Measurements from ENCODE around the gene CARF.
"Not testable (repeated sequence)": the region's sequence is repeated elsewhere in the genome, so short reads cannot be mapped to it uniquely, and the experiment has no call there.

CARF gene

DNA sequence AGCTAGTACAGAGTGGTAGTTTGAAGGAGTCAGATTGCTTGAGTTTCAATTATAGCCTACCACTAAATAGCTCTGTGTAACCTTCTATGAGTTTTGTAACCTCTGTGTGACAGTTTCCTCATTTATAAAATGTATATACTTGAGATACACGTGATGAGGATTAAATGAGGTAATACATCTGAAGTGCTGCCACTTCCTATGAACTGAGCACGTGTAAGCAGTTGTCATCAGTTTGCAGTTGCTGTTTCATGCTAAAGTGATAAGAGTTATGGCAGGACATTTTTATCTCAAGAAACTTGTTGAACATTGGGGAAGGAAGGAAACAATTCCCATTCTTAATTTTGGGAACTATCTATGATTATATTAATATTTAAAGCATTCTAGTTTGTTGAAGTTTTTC, 38.5 kb downstream of the CARF start:
- no peak overlapping the region for H3K27ac Mint-ChIP-seq
- H3K27me3 Mint-ChIP-seq: no peaks in the 10 kb centered on the region
- ATAC-seq (ENCODE audit: low read depth) (no peak), DNase-seq (ENCODE audit: low spot score in 2 of 2) (no peak)
- H3K9me3 Mint-ChIP-seq: peaks cover 3% of the 10 kb centered on the region
- no peak overlapping the region for H3K4me3 Mint-ChIP-seq
- no peaks in the 10 kb centered on the region for H3K4me1 Mint-ChIP-seq
- peaks cover 27% of the 10 kb centered on the region for H3K36me3 Mint-ChIP-seq

DNA sequence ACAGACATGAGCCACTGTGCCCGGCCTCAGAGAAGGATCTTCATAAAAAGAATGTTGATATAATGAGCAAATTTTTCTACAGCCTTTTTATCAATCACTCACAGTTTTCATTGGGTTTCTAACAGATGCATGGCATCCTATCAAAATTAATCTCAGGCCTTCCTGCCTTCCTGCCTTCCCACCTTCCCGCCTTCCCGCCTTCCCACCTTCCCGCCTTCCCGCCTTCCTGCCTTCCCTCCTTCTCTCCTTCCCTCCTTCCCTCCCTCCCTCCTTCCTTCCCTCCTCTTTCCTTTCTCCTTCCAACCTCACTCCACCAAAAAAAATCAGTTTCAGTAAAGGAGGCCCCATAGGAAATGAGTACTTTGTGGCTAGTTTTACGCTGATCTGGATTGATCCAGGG, 48.4 kb downstream of the CARF start:
- ATAC-seq (ENCODE audit: low read depth) (no peak), DNase-seq (ENCODE audit: low spot score in 2 of 2) (no peak)
- no peak overlapping the region for H3K4me3 Mint-ChIP-seq
- H3K9me3 Mint-ChIP-seq: no peaks in the 10 kb centered on the region
- H3K27me3 Mint-ChIP-seq: no peaks in the 10 kb centered on the region
- no peaks in the 10 kb centered on the region for H3K4me1 Mint-ChIP-seq
- H3K36me3 Mint-ChIP-seq: peaks cover 25% of the 10 kb centered on the region
- no peak overlapping the region for H3K27ac Mint-ChIP-seq

DNA sequence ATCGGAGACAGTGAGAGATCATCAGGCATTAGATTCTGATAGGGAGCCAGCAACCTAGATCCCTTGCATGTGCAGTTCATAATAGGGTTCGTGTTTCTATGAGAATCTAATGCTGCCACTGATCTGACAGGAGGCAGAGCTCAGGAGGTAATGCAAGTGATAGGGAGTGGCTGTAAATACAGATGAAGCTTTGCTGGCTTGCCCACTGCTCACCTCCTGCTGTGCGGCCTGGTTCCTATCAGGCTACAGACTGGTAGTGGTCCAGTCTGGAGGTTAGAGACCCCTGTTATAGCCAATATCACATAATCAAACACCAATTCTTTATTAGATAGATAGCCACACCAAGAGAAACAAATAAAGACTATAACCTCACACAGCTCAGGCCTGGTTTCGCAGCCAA, 51.6 kb downstream of the CARF start:
- no peak overlapping the region for H3K27ac Mint-ChIP-seq
- H3K4me1 Mint-ChIP-seq: no peaks in the 10 kb centered on the region
- no peak for ATAC-seq (ENCODE audit: low read depth)

DNA sequence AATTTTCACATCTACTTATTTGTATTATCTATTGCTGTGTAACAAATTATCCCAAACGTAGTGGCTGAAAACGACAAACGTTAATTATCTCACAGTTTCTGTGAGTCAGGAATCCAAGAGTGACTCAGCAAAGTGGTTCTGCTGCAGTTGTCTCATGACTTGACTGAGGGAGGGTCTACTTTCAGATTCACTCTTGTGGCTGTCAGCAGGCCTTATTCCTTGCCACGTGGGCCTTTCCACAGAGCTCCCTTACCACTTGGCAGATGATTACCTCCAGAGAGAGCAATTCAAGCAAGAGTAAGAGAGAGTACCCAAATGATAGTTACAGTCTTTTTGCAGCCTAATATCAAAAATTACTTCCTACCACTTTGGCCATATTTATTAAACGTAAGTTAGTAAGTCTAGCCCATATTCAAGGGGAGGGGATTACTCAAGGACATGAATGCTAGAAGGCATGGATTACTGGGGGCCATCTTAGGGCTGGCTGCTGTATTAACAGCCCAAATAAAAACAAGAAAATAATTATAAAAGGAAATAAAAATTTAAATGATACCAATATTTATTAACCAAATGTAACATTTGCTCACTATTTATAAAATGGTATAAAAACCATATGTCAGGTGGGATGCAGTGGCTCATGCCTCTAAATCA, 53.9 kb downstream of the CARF start:
- Mint-ChIP-seq H3K9me3 (no peaks in the 10 kb centered on the region), H3K27me3 (no peaks in the 10 kb centered on the region), H3K36me3 (peaks cover 9% of the 10 kb centered on the region), H3K4me3 (no peak overlapping the region), H3K27ac (no peak overlapping the region), H3K4me1 (no peaks in the 10 kb centered on the region)
- DNase-seq (ENCODE audit: low spot score in 2 of 2) (no peak), ATAC-seq (ENCODE audit: low read depth) (no peak)

More for the DNA sequence above, 51.6 kb downstream of the CARF start:
- no peaks in the 10 kb centered on the region for H3K9me3 Mint-ChIP-seq
- peaks cover 14% of the 10 kb centered on the region for H3K36me3 Mint-ChIP-seq
- DNase-seq (ENCODE audit: low spot score in 2 of 2): no peak
- no peak overlapping the region for H3K4me3 Mint-ChIP-seq
- H3K27me3 Mint-ChIP-seq: no peaks in the 10 kb centered on the region

DNA sequence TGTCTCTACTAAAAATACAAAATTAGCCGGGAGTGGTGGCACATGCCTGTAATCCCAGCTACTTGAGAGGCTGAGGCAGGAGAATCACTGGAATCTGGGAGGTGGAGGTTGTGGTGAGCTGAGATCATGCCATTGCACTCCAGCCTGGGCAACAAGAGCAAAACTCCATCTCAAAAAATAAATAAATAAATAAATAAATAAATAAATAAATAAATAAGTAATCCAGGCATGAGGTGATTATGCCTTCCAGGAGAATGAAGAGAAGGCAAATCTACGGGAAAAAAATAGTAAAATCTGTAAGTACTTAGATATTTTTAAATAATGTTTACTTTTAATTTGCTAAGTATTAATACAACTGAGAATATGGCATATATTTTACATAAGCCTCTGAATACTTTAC, 57.3 kb downstream of the CARF start:
- H3K4me1 Mint-ChIP-seq; H3K4me3 Mint-ChIP-seq; H3K9me3 Mint-ChIP-seq; ATAC-seq (ENCODE audit: low read depth); H3K27ac Mint-ChIP-seq; H3K27me3 Mint-ChIP-seq; DNase-seq (ENCODE audit: low spot score in 2 of 2): not testable (repeated sequence)
- peaks cover 13% of the 10 kb centered on the region for H3K36me3 Mint-ChIP-seq

DNA sequence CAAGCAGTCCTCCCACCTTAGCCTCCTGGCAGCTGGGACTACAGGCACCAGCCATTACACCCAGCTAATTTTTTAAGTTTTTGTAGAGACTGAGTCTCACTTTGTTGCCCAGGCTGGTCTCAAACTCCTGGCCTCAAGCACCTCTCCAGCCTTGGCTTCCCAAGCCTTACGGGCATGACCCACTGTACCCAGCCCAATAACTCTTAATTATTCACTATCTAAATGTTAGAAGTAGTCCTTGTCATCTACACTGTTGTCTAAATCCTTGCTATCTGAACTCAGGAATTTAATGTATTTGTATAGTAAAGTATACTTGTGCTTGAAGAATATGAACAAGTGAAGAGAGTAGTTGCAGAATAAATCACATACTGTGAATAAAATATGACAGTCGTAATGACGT, 64.7 kb downstream of the CARF start:
- Mint-ChIP-seq H3K4me1 (no peaks in the 10 kb centered on the region), H3K9me3 (no peaks in the 10 kb centered on the region), H3K36me3 (peaks cover 20% of the 10 kb centered on the region), H3K27me3 (no peaks in the 10 kb centered on the region), H3K27ac (no peak overlapping the region), H3K4me3 (no peak overlapping the region)
- DNase-seq (ENCODE audit: low spot score in 2 of 2) (no peak), ATAC-seq (ENCODE audit: low read depth) (no peak)

DNA sequence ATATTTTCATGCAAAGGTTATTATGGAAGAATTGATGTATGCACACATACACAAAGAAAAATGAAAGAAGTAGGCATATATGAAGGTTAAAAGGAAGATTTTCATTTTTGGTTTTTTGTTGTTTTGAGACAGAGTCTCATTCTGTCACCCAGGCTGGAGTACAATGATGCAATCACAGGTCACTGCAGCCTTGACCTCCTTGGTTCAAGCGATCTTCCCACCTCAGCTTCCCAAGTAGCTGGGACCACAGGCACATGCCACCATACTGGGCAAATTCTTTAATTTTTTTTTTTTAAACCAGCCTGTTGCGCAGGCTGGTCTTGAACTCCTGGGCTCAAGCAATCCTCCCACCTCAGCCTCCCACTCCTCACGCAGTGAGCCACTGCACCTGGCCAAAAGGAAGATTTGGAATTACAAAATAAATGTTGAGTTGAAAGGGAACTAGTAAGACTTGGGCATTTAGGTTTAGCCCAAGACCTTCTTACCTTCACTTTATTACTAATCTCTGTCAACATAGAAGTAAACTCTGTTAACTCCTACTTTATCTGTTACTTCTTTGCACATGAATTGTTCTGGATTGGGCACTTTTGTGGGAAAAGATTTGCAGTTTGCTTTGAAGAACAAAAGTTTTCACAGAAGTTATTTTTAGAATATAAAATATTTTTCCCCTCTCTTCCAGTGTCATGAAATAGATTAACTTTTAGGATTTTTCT, 70.9 kb downstream of the CARF start:
- Mint-ChIP-seq H3K27me3 (no peaks in the 10 kb centered on the region), H3K36me3 (peaks cover 24% of the 10 kb centered on the region), H3K4me1 (no peaks in the 10 kb centered on the region), H3K4me3 (no peak overlapping the region), H3K27ac (no peak overlapping the region), H3K9me3 (no peaks in the 10 kb centered on the region)
- ATAC-seq (ENCODE audit: low read depth) (no peak), DNase-seq (ENCODE audit: low spot score in 2 of 2) (no peak)

DNA sequence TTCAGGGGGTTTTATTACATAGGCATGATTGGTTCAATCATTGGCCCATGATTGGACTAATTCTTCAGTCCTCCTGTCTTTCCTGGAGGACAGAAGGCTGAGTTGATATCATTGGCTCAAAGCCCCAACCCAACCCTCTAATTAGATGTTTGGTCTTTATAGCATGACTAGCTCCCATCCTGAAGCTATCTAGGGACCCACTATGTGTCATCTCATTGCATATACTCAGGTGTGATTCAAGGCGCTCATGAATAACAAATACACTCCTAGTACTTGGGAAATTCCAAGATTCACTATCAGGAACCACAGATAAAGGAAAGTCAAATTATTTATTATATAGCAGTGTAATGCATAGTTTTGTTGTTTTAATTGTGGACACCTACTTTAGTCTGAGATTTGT, 77.7 kb downstream of the CARF start:
- no peak for DNase-seq (ENCODE audit: low spot score in 2 of 2)
- Mint-ChIP-seq H3K4me1 (no peaks in the 10 kb centered on the region), H3K27me3 (no peaks in the 10 kb centered on the region), H3K4me3 (no peak overlapping the region), H3K9me3 (no peaks in the 10 kb centered on the region), H3K27ac (no peak overlapping the region), H3K36me3 (no peaks in the 10 kb centered on the region)
- no peak for ATAC-seq (ENCODE audit: low read depth)

DNA sequence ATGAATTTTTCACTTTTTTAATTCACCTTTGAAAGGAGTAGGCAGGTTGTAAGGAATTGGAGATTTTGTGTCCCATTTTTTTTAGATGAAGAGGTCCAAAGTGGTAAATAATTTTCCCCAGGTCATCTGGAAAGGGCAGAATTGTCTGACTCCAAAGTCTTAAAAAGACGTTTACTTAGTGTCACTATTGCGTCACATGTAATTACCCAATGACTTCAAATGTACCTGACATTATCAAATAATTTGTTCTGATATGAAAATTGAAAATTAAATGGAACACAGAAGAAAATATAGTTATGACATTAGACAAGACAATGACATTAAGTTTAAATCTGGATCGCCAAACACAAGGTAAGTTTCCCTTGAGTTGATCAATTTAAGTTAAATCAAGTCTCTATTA, 78.4 kb downstream of the CARF start:
- Mint-ChIP-seq H3K27ac (no peak overlapping the region), H3K4me1 (no peaks in the 10 kb centered on the region), H3K9me3 (no peaks in the 10 kb centered on the region), H3K4me3 (no peak overlapping the region), H3K36me3 (no peaks in the 10 kb centered on the region), H3K27me3 (peaks cover 4% of the 10 kb centered on the region)
- ATAC-seq (ENCODE audit: low read depth) (no peak), DNase-seq (ENCODE audit: low spot score in 2 of 2) (no peak)

DNA sequence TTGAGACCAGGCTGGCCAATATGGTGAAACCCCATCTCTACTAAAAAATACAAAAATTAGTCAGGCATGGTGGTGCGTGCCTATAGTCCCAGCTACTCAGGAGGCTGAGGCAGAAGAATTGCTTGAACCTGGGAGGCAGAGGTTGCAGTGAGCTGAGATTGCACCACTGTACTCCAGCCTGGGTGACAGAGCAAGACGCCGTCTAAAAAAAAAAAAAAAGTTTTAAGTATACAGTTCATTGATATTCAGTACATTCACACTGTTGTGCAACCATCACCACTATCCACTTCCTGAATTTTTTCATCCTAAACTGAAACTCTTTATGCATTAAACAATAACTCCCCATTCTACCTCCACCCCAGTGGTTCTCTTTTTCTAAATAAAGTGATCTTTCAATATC, 85.0 kb downstream of the CARF start:
- not testable (repeated sequence) for H3K9me3 Mint-ChIP-seq; H3K27me3 Mint-ChIP-seq; ATAC-seq (ENCODE audit: low read depth); H3K4me3 Mint-ChIP-seq; H3K4me1 Mint-ChIP-seq; H3K36me3 Mint-ChIP-seq; DNase-seq (ENCODE audit: low spot score in 2 of 2); H3K27ac Mint-ChIP-seq

DNA sequence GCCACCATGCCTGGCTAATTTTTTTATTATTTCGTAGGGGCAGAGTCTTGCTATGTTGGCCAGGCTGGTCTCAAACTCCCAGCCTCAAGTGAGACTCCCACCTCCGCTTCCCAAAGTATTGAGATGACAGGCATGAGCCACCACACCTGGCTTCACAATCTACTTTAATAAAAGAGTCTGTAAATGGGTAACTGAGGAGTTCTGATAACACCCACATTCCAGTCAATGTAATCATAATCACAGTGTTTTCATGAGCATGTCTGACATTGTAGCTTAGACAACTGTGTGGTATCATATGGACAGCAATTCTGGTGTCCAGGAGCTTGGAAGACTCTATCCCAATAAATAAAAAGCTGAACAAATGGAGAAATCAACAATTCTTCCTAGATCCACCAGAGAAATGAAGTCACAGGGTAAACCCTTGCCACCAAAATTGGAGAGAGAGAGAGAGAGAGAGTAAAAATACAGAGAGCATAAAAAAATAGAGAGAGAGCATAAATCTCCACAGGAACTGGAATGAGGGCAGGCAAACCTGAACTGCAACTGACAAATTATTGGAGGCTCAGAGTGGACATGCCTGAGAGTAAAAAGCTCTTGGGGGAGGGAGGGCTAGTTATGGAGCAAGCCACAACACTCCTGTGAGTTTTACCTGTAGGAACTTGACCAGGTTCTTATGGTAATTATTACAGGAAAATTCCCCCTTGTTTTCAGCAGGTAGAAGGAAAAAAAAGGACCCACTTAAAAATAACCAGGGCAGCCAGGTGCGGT, 90.2 kb downstream of the CARF start:
- peaks cover 4% of the 10 kb centered on the region for H3K27me3 Mint-ChIP-seq
- ATAC-seq (ENCODE audit: low read depth): no peak
- no peaks in the 10 kb centered on the region for H3K36me3 Mint-ChIP-seq
- no peaks in the 10 kb centered on the region for H3K4me1 Mint-ChIP-seq
- no peak overlapping the region for H3K27ac Mint-ChIP-seq
- H3K9me3 Mint-ChIP-seq: no peaks in the 10 kb centered on the region
- no peak overlapping the region for H3K4me3 Mint-ChIP-seq
- no peak for DNase-seq (ENCODE audit: low spot score in 2 of 2)

DNA sequence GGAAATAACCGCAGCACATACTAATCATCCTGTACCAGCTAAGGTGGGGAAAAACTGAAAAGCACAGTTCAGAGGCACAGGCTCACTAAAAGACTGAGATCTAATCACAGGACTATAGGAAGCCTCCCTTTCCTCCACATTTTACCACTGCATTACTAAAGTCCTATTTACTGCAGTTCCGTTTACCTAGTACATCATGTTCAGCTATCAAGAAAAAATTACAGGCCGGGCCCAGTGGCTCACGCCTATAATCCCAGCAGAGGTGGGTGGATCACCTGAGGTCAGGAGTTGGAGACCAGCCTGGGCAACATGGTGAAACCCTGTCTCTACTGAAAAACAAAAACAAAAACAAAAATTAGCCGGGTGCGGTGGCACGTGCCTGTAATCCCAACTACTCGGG, 91.6 kb downstream of the CARF start:
- DNase-seq (ENCODE audit: low spot score in 2 of 2) (no peak), ATAC-seq (ENCODE audit: low read depth) (no peak)
- Mint-ChIP-seq H3K4me1 (no peaks in the 10 kb centered on the region), H3K9me3 (peaks cover 1% of the 10 kb centered on the region), H3K27me3 (peaks cover 4% of the 10 kb centered on the region), H3K4me3 (no peak overlapping the region), H3K36me3 (no peaks in the 10 kb centered on the region), H3K27ac (no peak overlapping the region)

DNA sequence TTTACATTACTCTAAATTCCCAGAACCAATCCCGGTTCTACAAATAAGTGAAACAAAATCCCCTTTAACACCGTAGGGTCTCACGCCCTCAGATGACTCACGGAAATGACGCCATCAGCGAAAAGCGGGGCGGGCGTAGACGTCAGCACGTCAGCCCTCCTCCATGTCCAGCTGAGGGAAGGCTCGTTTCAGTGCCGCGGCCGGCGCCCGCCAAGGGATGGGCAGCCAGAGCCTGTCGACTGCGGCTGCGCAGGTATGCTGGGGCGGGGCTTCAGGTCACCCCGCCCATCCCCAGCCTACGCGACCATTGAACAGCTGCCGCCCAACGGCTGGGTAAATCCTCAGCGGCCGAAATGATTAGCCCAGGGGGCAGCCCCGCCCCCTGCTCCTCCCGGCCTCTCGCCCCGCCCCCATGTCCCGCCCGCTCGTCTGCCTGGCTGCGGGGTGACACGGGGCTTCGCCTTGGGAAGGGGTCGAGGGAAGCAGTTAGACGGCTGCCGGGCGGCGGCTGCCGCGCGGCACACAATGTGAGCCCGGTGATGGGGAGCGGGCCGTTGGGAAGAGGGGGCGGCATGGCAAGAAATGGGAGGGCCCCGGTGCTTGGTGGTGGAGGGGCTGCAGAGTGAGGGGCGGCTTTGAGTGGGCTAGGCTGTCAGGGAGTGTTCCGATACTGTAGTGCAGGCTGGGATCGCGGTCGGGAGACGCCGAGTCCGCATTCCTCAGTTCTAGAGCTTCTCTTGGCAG, 102.6 kb downstream of the CARF start, which contains the start of gene NBEAL1:
Gene NBEAL1 (plus strand): TSS at position 420 of the 744 bp plus-strand sequence. CDS start 1,510 bp downstream, outside the sequence.
- no peaks in the 10 kb centered on the region for H3K9me3 Mint-ChIP-seq

DNA sequence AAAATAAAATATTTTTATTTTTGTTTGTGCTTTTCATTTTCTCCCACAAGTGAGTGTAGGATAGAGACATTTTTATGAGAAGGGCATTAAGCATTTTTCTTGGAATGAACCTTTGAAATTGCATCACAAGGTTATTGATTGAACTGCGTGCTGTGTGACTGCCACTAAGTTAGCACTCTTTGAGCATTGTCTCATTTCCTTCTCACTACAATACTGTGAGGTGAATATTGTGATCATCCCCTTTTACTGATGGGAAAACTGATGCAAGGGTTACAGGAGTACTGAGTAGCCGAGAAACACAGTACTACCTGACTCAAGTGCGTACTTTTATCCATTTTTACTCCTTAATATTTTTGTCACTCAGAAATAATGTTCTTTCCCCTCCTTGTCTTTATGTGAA, 104.6 kb downstream of the CARF start:
- DNase-seq (ENCODE audit: low spot score in 2 of 2) (no peak), ATAC-seq (ENCODE audit: low read depth) (no peak)
- Mint-ChIP-seq H3K27me3 (no peaks in the 10 kb centered on the region), H3K4me3 (no peak overlapping the region), H3K4me1 (peaks cover 19% of the 10 kb centered on the region), H3K36me3 (no peaks in the 10 kb centered on the region), H3K27ac (no peak overlapping the region), H3K9me3 (no peaks in the 10 kb centered on the region)

More for the DNA sequence above, 102.6 kb downstream of the CARF start, which contains the start of gene NBEAL1:
- ATAC-seq (ENCODE audit: low read depth): peak; percentile 87
- DNase-seq (ENCODE audit: low spot score in 2 of 2): peak; percentile 98
- Mint-ChIP-seq H3K4me1 (peaks cover 19% of the 10 kb centered on the region), H3K4me3 (peak within 1 kb of the TSS; percentile 99), H3K27me3 (no peaks in the 10 kb centered on the region), H3K27ac (peak within 1 kb of the TSS; percentile 97), H3K36me3 (no peaks in the 10 kb centered on the region)

Data from memory B cell (primary cell).